DND-41 (cell line): ENCODE data around the gene IL1RAPL2.

Source experiments
- ATAC-seq: fragments of 200-7000 bp; cut with Tn5 transposase; 3 replicates; pipeline ENCODE4 v1.9.1; 2021; ENCODE audit warnings: low read depth; ENCODE audit not compliant: insufficient read depth
- DNase-seq: peaks from one replicate; pipeline ENCODE4 v3.0.0-alpha.2; 2020
- H2AFZ ChIP-seq: 2 replicates; pipeline ENCODE4 v1.6.0; 2012; ENCODE audit warnings: low read depth, low read length
- H3K27ac ChIP-seq: 2 replicates; pipeline ENCODE4 v1.5.1; 2012; ENCODE audit warnings: low read length, inconsistent platforms
- H3K27me3 ChIP-seq: fragments of 200-600 bp; sonication (generic); 2 replicates; pipeline ENCODE4 v1.6.0; 2012; ENCODE audit warnings: low read length, mild to moderate bottlenecking, inconsistent platforms; ENCODE audit not compliant: insufficient read depth, poor library complexity
- H3K36me3 ChIP-seq: 2 replicates; pipeline ENCODE4 v1.5.1; 2012; ENCODE audit warnings: low read length, inconsistent platforms; ENCODE audit not compliant: insufficient read depth
- H3K4me1 ChIP-seq: 2 replicates; pipeline ENCODE4 v1.5.1; 2012; ENCODE audit warnings: mild to moderate bottlenecking, low read length; ENCODE audit not compliant: insufficient read depth
- H3K4me2 ChIP-seq: 2 replicates; pipeline ENCODE4 v1.6.0; 2012; ENCODE audit warnings: mild to moderate bottlenecking, moderate library complexity, low read length, inconsistent platforms; ENCODE audit not compliant: insufficient read depth
- H3K4me3 ChIP-seq, 2 experiments: fragments of 200-600 bp in 1 of 2; shearing (Covaris generic) in 1 of 2; 2 replicates each; pipeline ENCODE4 v1.5.1; 2012 to 2016; ENCODE audit warnings: inconsistent platforms in 2 of 2, low read length in 2 of 2, mild to moderate bottlenecking in 2 of 2, low read depth in 1 of 2, moderate library complexity in 1 of 2
- H3K79me2 ChIP-seq: 2 replicates; pipeline ENCODE4 v1.6.0; 2012; ENCODE audit warnings: low read length, inconsistent platforms; ENCODE audit not compliant: insufficient read depth
- H3K9ac ChIP-seq: 2 replicates; pipeline ENCODE4 v1.6.0; 2012; ENCODE audit warnings: low read depth, mild to moderate bottlenecking, inconsistent platforms, low read length, moderate library complexity
- H3K9me3 ChIP-seq: 2 replicates; pipeline ENCODE4 v1.5.1; 2012; ENCODE audit warnings: low read length, moderate library complexity, mild to moderate bottlenecking, inconsistent platforms; ENCODE audit not compliant: insufficient read depth, severe bottlenecking
- H4K20me1 ChIP-seq: 2 replicates; pipeline ENCODE4 v1.6.0; 2012; ENCODE audit warnings: low read length; ENCODE audit not compliant: insufficient read depth
- CTCF ChIP-seq: IDR thresholded peaks from 2 replicates; pipeline ENCODE4 v1.5.1; 2012; ENCODE audit warnings: borderline replicate concordance, low read length, moderate library complexity, mild to moderate bottlenecking; ENCODE audit not compliant: poor library complexity, severe bottlenecking; ENCODE audit errors: extremely low read depth
- EZH2 ChIP-seq: IDR thresholded peaks from 3 replicates; pipeline ENCODE4 v1.6.1; 2012; ENCODE audit warnings: borderline replicate concordance, low read depth, mild to moderate bottlenecking, moderate library complexity, low read length, inconsistent platforms; ENCODE audit not compliant: severe bottlenecking

Gene IL1RAPL2

GRCh38 chrX:105098812-105099211 lies 532.8 kb downstream of the IL1RAPL2 start:
- H4K20me1 ChIP-seq, result no peaks in the 10 kb centered on the region
- no peak overlapping the region for H3K27ac ChIP-seq
- no peak for ATAC-seq

GRCh38 chrX:105101378-105101777 lies 535.4 kb downstream of the IL1RAPL2 start:
- ATAC-seq, result no peak
- TF ChIP-seq EZH2 (no peak), CTCF (no peak)
- H3K9ac ChIP-seq, result no peak overlapping the region

More at GRCh38 chrX:105098812-105099211, 532.8 kb downstream of the IL1RAPL2 start:
- H3K27me3 ChIP-seq, result no peaks in the 10 kb centered on the region
- H2AFZ ChIP-seq, result no peak overlapping the region
- no peak overlapping the region for H3K4me3 ChIP-seq
- no peaks in the 10 kb centered on the region for H3K36me3 ChIP-seq
- H3K4me2 ChIP-seq, result no peak overlapping the region
- DNase-seq, result no peak
- no peaks in the 10 kb centered on the region for H3K9me3 ChIP-seq
- no peaks in the 10 kb centered on the region for H3K79me2 ChIP-seq
- no peaks in the 10 kb centered on the region for H3K4me1 ChIP-seq
- H3K9ac ChIP-seq, result no peak overlapping the region
- no peak for TF ChIP-seq CTCF
- no peak for TF ChIP-seq EZH2

GRCh38 chrX:105109936-105110335 lies 543.9 kb downstream of the IL1RAPL2 start:
- H3K4me3 ChIP-seq, result no peak overlapping the region
- H3K79me2 ChIP-seq, result no peaks in the 10 kb centered on the region
- no peak overlapping the region for H2AFZ ChIP-seq
- no peaks in the 10 kb centered on the region for H3K36me3 ChIP-seq
- DNase-seq, result no peak
- no peaks in the 10 kb centered on the region for H3K4me1 ChIP-seq
- H3K9ac ChIP-seq, result no peak overlapping the region
- H3K27me3 ChIP-seq, result no peaks in the 10 kb centered on the region
- no peak overlapping the region for H3K27ac ChIP-seq
- H4K20me1 ChIP-seq, result no peaks in the 10 kb centered on the region
- no peaks in the 10 kb centered on the region for H3K9me3 ChIP-seq
- no peak for ATAC-seq
- no peak overlapping the region for H3K4me2 ChIP-seq
- no peak for TF ChIP-seq CTCF
- no peak for TF ChIP-seq EZH2

More at GRCh38 chrX:105101378-105101777, 535.4 kb downstream of the IL1RAPL2 start:
- Histone ChIP-seq H3K27me3 (no peaks in the 10 kb centered on the region), H3K27ac (no peak overlapping the region), H4K20me1 (no peaks in the 10 kb centered on the region), H3K4me3 (no peak overlapping the region), H3K9me3 (no peaks in the 10 kb centered on the region), H3K4me2 (no peak overlapping the region), H3K36me3 (no peaks in the 10 kb centered on the region), H3K4me1 (no peaks in the 10 kb centered on the region), H3K79me2 (no peaks in the 10 kb centered on the region), H2AFZ (no peak overlapping the region)
- DNase-seq, result no peak
